Measurements from ENCODE around the gene NR3C2.
"Not testable (repeated sequence)": the region's sequence is repeated elsewhere in the genome, so short reads cannot be mapped to it uniquely, and the experiment has no call there.

Gene NR3C2

DNA sequence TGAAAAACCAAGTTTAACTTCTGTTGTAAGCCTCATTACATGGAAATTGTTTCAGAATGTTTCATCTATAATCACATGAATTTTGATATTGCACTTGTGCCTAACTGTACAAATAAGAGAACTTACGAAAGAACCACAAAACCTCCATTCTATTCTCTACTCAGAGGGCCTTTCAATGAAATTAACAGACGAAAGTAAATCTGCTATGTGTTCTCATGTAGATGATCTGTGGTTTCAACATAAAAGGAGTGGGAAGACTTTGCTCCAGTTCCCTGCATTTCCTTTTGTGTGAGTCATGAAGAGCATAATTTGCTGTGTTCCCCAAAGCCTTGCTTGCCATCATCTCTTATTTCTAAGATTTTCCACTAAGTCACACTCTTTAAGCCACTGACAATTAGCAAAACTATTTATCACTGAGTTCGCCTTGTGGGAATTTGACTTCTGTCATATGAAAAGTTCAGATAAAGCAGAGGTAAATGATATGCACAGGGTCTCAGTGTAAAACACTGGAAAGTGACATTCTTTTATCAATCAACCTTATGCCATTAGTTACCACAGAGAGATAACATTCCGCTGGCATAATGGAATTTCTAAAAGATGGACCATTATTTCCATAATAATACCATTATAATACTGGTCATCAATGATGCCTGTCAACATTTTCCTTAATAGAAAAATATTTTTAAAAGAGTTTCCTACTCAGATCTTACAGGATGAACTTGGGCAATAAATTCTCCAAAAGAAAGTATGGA lies 329.8 kb downstream of the NR3C2 start:
- no peak for DNase-seq (ENCODE audit: low read depth in 2 of 2)

DNA sequence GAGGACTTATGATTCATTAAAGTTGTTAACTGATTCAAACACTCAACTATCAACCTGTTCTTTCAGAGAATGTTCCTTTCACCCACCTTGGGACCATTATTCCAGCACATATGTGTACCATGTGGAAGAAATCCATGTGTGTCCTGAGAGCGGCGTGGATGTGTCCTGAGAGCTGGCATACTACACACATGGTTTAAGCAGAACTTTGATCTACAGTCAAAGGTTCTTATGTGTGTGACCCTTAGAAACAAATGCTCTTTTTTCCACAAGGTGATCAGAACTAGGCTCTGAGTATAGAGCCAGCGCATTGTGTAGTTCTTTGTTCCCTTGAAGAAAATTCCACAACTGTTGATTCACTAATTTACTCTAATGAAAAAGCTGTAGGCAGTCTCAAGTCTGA lies 332.0 kb downstream of the NR3C2 start:
- no peak for DNase-seq (ENCODE audit: low read depth in 2 of 2)

DNA sequence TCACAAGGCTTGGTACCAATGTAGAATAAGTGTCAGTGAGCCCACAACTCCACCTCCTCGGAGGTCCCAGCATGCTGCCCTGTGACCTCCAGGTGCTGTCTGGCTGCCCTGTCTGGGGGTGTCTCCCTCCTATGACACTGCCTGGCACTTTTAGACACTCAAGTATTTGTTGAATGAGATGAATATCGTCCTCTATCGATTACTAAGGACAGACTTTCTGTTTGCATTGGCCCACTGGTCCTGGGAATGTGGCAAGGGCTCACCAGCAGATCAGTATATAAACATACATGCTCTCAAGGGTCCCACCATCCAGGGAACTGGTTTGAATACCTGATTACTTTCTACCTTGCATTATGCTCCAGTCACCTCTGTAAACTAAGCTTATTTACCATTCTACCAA lies 333.0 kb downstream of the NR3C2 start:
- DNase-seq (ENCODE audit: low read depth in 2 of 2): no peak

DNA sequence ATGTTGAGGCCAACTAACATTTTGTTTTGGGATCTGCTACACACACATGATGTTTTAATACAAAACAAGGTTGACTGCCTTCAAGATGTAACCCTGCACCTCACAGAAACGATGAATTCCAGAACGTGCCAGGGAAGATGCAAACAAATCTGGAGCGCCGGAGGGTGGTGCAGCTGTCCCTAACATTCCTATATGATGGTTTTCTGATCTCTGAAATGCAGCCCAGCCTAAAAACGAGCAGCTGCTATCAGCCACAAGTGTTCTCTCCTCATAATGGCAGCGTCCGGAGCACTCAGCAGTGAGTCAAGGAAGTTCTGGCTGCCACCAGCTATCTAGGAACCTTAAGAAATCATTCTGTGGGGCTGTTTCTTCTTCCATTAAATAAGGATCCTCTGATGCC lies 333.4 kb downstream of the NR3C2 start:
- no peak for DNase-seq (ENCODE audit: low read depth in 2 of 2)

DNA sequence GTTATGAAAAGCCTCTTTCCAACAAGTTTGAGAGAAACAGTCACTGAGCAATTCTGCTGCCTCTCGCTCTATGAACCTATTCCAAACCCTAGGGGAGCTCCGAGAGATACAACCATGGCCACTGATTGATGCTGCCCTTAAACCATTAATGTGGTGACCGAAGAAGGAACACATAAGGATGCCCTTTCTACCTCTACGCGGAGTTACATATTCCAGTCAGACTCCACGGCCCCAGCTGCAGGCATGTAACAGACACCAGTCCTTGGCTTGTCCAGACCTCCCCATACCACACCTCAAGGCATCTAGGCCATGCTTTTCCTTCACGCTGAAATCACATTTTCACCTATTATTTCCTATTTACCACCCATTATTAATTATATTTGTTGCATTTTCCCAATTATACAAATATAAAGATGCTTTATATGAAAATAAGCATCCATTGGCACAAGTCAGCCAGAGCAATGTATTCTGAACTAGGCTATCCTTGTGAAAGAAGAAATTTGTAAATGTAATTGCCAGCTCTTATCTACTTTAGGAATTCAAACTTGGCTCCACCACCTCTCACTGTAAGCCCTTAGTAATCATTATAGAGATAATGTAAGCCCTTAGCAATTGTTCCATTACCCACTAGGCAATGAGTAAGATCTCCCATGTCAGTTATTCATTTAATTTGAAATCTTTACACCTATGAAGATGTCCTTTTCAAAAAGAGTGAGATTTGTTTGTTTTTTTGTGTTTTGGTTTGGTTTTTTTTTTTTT lies 338.4 kb downstream of the NR3C2 start:
- DNase-seq (ENCODE audit: low read depth in 2 of 2): no peak

DNA sequence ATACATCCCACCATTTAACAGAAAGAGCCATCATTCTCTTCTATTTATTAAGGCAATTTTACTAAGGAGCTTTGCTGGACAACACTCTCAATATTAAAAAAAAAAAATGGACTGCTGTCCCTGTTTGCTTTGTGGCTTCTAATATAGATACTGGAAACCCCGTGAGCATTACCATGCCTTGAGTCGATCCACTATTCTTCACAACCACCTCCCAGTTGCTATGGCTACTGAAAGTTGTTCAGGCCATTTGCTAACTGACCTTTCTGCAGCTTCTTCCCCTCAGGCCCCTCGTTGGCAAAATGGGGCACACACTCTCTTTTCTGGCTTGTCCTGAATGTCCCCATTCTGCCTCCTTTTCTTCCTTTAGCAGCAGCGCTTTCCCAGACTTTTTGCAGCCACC lies 340.4 kb downstream of the NR3C2 start:
- no peak for DNase-seq (ENCODE audit: low read depth in 2 of 2)

DNA sequence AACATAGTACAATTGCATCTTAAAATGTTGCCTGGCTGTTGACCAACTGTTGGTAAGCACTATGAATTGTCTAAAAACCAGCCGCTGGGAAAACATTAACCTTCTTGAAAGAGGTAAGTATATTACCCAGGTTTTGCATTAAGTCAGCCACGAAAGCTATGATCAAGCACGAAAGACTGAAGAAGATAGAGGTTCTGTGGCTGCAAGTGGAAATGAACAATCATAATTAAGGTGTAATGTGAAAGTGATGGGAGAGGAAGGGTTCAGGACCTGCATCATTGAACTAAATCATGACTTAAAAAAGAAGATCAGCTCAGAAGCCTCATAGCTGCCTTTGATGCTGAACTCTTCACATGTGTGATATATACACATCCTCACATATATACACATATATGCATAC lies 341.0 kb downstream of the NR3C2 start:
- DNase-seq (ENCODE audit: low read depth in 2 of 2): no peak

DNA sequence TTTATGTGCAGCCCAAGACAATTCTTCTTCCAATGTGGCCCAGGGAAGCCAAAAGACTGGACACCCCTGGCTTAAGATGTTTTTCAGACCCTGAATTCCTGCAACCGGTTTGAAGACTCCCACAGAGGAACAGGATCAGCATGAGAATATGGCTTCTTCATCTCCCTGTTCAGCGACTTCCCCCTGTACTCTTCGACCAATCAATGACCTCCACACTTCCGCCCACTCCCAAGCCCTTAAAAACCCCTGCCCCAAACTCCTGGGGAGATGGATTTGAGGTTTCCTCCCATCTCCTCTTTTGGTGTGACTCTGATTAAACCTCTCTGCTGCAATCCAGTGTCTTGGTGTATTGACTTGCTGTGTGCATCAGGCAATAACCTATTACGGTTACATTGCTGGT lies 344.4 kb downstream of the NR3C2 start:
- no peak for DNase-seq (ENCODE audit: low read depth in 2 of 2)

DNA sequence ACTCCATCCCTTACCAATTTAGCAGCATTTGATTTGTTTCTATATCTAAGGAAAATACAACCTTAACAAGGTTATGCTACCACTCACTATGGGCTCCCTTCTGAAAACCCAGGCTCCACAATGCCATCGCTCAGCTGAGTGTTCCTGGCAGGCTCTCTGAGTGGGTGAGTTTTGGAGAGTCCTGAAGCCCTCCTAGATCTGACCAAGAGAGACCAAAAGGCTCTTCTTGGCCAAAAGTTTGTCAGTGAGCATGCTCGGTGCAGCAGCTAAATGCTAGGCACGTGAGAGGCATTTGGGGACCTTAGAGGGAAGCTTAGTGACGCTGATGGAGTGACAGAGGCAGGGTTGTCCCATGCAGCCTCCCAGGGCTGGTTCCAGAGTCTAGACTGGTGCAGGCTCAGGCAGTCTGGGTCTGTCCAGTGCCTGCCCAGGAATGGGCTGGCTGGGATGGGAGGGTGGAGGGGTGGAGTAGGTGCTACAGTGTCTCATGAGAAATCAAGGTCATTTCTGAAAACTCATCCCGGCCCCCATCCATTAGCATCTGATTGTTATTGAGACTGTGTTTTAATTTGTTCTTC lies 346.8 kb downstream of the NR3C2 start:
- no peak for DNase-seq (ENCODE audit: low read depth in 2 of 2)

DNA sequence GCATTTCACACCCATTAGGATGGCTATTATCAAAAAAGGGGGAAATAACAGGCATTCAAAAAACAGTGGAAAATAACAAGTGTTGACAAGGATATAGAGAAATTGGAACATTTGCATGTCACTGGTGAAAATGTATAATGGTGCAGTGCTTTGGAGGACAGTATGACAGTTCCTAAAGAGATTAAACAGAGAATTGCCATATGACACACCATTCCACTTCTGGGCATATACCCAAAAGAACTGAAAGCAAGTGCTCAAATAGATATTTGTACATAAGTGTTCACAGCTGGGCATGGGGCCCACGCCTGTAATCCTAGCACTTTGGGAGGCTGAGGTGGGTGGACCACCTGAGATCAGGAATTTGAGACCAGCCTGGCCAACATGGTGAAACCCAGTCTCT lies 348.1 kb downstream of the NR3C2 start:
- no peak for DNase-seq (ENCODE audit: low read depth in 2 of 2)

DNA sequence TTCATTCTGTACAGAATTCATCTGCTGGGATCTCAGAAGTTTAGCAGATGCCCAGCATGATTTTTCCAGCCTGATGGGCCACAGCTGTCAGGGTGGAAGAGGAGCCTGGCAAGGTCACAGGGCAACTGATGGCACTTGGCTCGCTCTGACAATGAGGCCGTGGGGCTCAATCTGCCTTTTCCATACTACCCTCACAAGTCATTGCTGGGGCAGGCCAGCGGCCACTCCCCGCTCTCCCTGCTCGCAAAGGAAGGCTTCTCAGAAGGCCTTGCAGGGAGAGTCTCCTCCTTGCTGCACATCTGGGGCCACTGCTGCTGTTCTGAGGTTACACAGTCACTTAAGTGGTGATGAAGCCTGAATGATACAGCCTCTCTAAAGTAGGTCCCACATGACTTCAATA lies 349.1 kb downstream of the NR3C2 start:
- no peak for DNase-seq (ENCODE audit: low read depth in 2 of 2)

DNA sequence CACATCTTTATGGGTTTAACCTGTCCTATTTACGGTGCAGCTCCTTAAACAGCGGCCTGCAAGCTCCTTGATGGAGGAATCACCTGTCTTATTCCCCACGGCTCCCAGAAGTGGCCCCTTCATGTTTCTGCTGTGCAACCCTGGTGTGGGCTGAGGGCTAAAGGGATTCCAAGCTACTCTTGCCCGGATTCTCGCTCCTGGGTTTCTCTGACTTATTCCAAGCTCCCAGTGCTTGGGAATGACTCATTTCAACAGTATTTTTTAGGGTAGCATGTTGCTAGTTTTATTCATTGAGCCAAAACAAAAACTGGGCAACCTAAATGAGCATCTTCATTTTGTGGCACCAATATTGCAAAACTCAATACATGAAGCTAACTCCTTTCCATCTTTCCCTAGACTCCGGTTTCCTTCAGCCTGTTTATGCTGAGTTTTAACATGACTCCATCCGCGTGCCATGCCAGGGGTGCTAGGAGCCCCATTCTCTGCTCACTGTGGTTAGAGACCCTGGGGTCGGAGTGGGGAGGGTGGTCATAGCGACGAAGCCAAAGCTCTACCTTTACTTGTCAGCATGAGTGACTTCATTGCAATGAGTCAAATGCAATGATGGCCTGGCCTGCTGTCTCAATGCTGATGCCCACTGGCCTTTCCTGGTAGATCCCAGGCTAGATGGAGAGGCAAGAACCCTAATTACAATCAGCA lies 349.7 kb downstream of the NR3C2 start:
- DNase-seq (ENCODE audit: low read depth in 2 of 2): no peak

DNA sequence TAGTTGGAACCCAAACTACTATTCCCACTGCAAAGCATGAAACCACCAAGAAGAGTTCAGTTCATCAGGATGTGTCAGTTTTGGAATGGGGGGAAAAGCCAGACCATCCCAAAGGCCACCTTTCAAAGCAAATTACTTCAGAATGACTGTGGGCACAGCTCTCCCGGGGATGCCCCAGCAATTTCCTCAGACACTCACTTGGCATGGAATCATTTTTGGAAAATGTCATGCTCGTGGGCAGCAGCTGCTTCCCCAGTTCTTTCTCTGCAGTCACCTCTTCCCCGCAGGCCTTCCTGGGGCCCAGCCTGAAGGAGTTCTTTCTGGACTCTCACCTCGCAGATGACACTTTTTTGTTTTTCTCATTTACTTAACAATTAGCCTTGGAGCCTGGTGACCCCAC lies 350.3 kb downstream of the NR3C2 start:
- DNase-seq (ENCODE audit: low read depth in 2 of 2): no peak

DNA sequence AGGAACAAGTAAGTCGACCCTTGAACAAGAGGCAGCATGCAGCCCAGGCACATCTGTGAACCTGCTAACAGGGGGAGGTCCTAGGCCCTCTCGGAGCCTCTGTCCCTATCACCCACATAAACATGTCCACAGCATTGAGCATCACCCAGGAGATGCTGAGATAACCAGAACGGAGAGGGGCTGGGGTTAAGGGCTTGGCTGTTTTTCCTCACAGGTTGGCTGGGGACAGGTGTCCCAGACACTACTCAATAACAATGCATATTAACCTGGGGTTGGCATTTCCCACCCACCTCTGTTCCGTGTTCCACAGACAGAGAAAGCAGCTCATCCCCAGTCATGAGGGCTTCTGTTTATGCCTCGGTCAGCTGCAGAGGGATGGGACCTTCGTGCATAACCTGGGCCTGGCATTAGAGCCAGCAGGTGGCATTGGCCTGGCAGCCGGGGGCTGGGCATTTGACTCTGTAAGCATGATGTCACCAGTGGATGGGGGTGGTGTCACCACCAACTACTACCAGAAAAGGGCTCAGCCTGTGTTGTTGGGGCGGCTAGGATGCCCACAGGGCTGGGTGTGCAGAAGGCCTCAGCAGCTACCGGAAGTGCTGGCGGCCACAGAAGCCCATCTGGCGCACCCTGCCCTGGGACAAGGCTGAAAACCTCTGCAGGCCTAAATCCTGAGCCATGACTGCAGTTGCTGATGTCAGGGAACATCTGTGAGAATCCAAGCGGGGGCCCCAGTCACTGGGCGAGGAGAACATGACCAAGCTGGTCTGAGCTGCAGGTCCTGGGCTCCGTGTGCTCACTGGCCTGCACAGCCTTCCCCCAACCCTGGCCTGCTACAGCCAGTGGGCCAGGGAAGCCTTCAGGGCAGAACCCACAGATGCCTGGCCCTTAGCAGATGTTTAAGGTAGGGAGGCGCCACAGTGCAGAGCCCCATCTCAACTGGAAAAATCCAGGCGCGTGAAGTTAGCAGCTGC lies 351.4 kb downstream of the NR3C2 start:
- DNase-seq (ENCODE audit: low read depth in 2 of 2): no peak

DNA sequence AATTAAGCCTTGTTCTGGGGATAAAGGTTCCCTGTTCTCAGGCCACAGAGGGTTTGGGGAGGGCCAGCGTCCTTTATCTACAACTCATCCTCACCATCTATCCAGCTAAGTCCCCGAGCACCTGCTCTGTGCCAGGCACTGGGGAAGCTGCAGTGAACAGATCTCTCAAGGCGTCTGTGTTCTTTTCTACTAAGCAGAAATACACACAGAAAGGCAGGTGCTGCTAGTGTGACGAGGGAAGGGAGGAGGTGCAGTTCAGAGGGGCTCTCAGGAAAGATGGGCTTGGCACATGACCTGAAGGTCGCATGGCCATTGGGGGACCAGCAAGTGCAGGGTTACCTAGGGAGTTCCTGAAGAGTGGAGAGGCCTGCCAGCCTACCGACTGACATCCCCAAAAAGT lies 352.2 kb downstream of the NR3C2 start:
- no peak for DNase-seq (ENCODE audit: low read depth in 2 of 2)

DNA sequence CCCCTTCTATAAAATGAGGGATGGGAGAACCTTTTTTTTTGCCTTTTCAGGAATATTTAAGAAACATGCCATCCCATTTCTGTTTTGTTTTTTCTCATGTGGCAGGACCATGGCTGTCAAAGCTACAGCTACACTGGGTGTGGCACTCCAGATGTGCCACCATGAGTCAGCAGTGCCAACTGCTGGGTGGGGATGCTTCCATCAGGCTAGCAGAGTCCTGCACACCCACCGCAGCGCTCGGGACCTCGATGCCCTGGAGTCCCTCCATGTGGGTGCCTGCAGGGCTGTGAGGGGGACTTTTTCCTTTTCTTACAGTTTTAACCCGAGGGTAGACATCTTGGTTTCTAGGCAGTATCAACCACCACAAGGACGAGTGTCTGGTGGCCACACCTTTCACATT lies 352.6 kb downstream of the NR3C2 start:
- DNase-seq (ENCODE audit: low read depth in 2 of 2): no peak

DNA sequence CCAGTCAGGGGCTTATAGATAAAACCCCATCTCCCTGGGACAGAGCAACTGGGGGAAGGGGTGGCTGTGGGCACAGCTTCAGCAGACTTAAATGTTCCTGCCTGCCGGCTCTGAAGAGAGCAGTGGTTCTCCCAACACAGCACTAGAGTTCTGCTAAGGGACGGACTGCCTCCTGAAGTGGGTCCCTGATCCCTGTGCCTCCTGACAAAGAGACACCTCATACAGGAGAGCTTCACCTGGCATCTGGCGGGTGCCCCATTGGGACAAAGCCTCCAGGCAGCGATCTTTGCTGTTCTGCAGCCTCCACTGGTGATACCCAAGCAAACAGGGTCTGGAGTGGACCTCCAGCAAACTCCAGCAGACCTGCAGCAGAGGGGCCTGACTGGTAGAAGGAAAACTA lies 359.1 kb downstream of the NR3C2 start:
- DNase-seq (ENCODE audit: low read depth in 2 of 2): not testable (repeated sequence)

DNA sequence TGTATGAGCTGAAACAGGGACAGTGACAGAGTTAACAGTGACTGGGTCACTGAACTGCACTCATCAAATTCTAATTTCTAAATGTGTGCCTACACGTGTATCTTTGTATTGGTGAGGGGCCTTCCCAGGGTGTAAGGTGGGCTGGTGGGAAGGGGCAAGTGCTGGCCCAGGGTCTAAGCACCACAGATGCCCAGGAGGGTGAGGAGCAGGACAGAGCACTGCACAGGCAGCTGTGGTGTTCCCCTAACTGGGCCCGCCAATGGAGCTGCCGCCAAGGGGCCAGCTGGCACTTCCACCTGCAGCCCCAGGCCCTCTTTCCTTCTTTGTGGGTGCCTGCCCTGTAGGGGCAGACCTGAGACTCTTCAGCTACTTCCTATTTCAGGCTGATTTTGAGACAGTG lies 360.5 kb downstream of the NR3C2 start:
- DNase-seq (ENCODE audit: low read depth in 2 of 2): no peak

DNA sequence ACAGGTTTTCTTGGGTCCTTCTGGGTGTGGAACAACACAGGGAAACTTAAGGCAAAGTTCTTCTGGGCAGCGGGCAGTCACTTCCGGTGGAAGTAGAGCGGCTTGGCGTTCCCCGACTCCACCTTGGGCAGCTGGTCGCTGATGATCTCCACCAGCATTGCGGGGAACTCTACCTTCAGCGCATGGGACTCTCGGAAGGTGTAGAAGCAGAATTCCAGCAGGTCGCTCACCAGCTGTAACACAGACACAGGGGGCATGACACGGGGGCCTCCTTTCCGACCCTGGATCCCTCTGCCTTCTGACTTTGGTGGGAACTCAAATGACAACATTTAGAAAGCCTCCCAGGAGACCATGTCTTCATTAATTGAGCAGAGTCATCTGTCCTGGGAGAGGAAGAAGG lies 360.9 kb downstream of the NR3C2 start:
- no peak for DNase-seq (ENCODE audit: low read depth in 2 of 2)

DNA sequence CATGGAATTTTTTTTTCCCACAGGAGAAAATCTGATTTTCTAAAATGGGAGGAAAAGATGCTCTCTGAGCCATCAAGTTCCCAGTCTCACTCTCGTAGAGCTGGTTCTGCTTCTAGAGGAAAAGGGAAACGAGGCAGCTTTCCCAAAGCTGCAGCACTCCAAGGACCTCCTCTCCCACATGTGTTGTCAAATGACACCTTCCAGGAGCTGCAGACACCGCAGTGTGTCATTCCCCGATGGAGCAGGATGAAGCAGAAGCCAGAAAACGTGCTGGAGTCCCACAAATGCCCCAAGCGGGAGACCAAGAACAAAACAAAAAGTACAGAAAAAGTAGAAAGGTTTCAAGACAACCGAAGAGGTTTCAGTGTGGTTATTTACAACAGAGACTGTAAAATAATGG lies 362.3 kb downstream of the NR3C2 start:
- no peak for DNase-seq (ENCODE audit: low read depth in 2 of 2)

DNA sequence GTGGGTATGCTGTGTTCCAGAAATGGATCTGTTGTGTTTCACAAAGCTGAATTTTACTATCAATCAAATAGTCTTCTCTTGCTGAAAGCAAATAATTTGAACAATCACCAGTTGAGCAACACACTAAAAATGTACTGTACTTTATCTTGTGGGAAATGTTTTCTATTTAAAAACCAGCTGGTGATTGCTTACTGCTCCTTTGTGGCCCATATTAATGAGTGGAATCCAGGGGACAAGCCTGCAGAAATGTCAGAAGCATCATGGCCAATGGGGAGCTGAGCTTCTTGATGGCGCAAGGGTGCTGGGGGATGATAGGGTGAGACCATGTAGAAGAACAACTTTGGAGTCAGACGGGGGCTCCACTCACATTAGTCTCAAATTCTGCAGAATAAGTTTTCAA lies 364.2 kb downstream of the NR3C2 start:
- no peak for DNase-seq (ENCODE audit: low read depth in 2 of 2)

Data from activated CD4-positive, alpha-beta T cell treated with anti-CD3 and anti-CD28 coated beads for 24 hours (primary cell).